ENCODE results near the gene SMARCA4.
"Not testable (repeated sequence)": the region's sequence is repeated elsewhere in the genome, so short reads cannot be mapped to it uniquely, and the experiment has no call there.

SMARCA4 gene

GRCh38 chr19:11090264-11090996, 129.6 kb downstream of the SMARCA4 start:
- Histone ChIP-seq H3K27ac (ENCODE audit: low read length) (peak overlapping the region; percentile 93), H3K4me3 (ENCODE audit: low read length) (peak overlapping the region; percentile 91), H3K36me3 (ENCODE audit: insufficient read depth, low read depth, low read length) (peaks cover 46% of the 10 kb centered on the region), H3K27me3 (ENCODE audit: insufficient read depth, low read length) (no peaks in the 10 kb centered on the region), H3K9me3 (ENCODE audit: insufficient read depth, low read depth, low read length) (no peaks in the 10 kb centered on the region), H3K9ac (ENCODE audit: low read depth, low read length) (peak overlapping the region; percentile 98), H3K4me1 (ENCODE audit: insufficient read depth, low read length) (peaks cover 13% of the 10 kb centered on the region)

GRCh38 chr19:11090997-11091702, 130.3 kb downstream of the SMARCA4 start:
- H3K4me1 ChIP-seq (ENCODE audit: insufficient read depth, low read length) = peaks cover 13% of the 10 kb centered on the region
- no peaks in the 10 kb centered on the region for H3K27me3 ChIP-seq (ENCODE audit: insufficient read depth, low read length)
- no peaks in the 10 kb centered on the region for H3K9me3 ChIP-seq (ENCODE audit: insufficient read depth, low read depth, low read length)
- peak overlapping the region; percentile 93 for H3K27ac ChIP-seq (ENCODE audit: low read length)
- peak overlapping the region; percentile 98 for H3K9ac ChIP-seq (ENCODE audit: low read depth, low read length)
- H3K36me3 ChIP-seq (ENCODE audit: insufficient read depth, low read depth, low read length) = peaks cover 53% of the 10 kb centered on the region
- H3K4me3 ChIP-seq (ENCODE audit: low read length) = peak overlapping the region; percentile 91

DNA sequence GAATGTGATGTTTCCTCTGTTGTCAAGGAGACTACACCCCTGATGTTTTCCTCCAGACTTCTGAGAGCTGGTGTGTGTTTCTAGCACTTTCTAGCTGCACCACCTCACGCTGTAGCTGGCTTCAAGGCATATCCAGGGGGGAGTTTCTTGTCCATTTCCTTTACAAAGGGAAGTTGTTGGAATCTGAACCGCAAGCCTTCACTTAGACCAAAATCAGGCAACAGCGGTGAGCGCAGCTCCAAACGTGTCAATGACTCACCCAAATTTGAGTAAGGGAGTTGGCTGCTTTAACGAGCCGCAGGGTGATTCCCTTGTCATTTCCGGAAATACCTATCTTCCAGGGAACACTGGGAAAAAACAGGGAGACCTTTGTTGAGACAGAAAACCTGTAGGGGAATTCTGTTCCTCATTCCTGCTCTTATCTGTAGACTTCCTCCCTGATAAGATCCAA, 130.9 kb downstream of the SMARCA4 start:
- H3K9ac ChIP-seq (ENCODE audit: low read depth, low read length) = peak overlapping the region; percentile 46; the same call in 1 of the 2 replicates
- peak overlapping the region; percentile 21 for H3K27ac ChIP-seq (ENCODE audit: low read length)
- no peaks in the 10 kb centered on the region for H3K27me3 ChIP-seq (ENCODE audit: insufficient read depth, low read length)
- peaks cover 13% of the 10 kb centered on the region for H3K4me1 ChIP-seq (ENCODE audit: insufficient read depth, low read length)
- no peaks in the 10 kb centered on the region for H3K9me3 ChIP-seq (ENCODE audit: insufficient read depth, low read depth, low read length)
- H3K4me3 ChIP-seq (ENCODE audit: low read length) = peak overlapping the region; percentile 91
- peaks cover 59% of the 10 kb centered on the region for H3K36me3 ChIP-seq (ENCODE audit: insufficient read depth, low read depth, low read length)

GRCh38 chr19:11092181-11092538, 131.3 kb downstream of the SMARCA4 start:
- Histone ChIP-seq H3K27ac (ENCODE audit: low read length) (no peak overlapping the region), H3K36me3 (ENCODE audit: insufficient read depth, low read depth, low read length) (peaks cover 61% of the 10 kb centered on the region), H3K4me3 (ENCODE audit: low read length) (peak overlapping the region; percentile 91), H3K4me1 (ENCODE audit: insufficient read depth, low read length) (peaks cover 13% of the 10 kb centered on the region), H3K27me3 (ENCODE audit: insufficient read depth, low read length) (no peaks in the 10 kb centered on the region), H3K9ac (ENCODE audit: low read depth, low read length) (no peak overlapping the region), H3K9me3 (ENCODE audit: insufficient read depth, low read depth, low read length) (no peaks in the 10 kb centered on the region)

DNA sequence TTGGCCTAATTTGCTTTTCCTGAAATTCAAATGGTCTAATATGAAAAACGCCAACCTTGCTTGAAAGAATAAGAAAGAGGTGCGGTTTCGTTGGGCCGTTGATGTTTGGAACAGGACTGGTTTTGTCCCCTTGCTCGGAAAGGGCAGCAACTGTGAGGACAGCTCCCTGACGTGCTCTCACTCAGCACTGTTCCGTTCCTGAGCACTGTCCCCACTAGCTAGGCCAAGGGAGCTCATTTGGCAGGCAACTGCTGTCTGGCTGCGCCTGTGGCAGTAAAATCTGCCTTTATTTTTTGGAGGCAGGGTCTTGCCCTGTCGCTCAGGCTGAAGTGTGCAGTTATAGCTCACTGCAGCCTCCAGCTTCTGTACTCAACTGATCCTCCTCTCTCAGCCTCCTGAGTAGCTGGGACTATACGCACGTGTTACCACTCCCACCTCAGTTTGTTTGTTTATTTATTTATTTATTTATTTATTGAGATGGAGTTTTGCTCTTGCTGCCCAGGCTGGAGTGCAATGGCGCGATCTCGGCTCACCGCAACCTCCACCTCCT, 132.9 kb downstream of the SMARCA4 start:
- H3K9me3 ChIP-seq (ENCODE audit: insufficient read depth, low read depth, low read length) = no peaks in the 10 kb centered on the region
- H3K4me3 ChIP-seq (ENCODE audit: low read length) = no peak overlapping the region
- H3K4me1 ChIP-seq (ENCODE audit: insufficient read depth, low read length) = peaks cover 8% of the 10 kb centered on the region
- H3K27me3 ChIP-seq (ENCODE audit: insufficient read depth, low read length) = no peaks in the 10 kb centered on the region
- H3K36me3 ChIP-seq (ENCODE audit: insufficient read depth, low read depth, low read length) = peaks cover 76% of the 10 kb centered on the region
- H3K9ac ChIP-seq (ENCODE audit: low read depth, low read length) = no peak overlapping the region
- no peak overlapping the region for H3K27ac ChIP-seq (ENCODE audit: low read length)

GRCh38 chr19:11094520-11094894, 133.7 kb downstream of the SMARCA4 start:
- H3K27ac ChIP-seq (ENCODE audit: low read length) = no peak overlapping the region
- peaks cover 83% of the 10 kb centered on the region for H3K36me3 ChIP-seq (ENCODE audit: insufficient read depth, low read depth, low read length)
- H3K4me1 ChIP-seq (ENCODE audit: insufficient read depth, low read length) = peaks cover 8% of the 10 kb centered on the region
- H3K9me3 ChIP-seq (ENCODE audit: insufficient read depth, low read depth, low read length) = no peaks in the 10 kb centered on the region
- H3K27me3 ChIP-seq (ENCODE audit: insufficient read depth, low read length) = no peaks in the 10 kb centered on the region
- no peak overlapping the region for H3K4me3 ChIP-seq (ENCODE audit: low read length)
- no peak overlapping the region for H3K9ac ChIP-seq (ENCODE audit: low read depth, low read length)

DNA sequence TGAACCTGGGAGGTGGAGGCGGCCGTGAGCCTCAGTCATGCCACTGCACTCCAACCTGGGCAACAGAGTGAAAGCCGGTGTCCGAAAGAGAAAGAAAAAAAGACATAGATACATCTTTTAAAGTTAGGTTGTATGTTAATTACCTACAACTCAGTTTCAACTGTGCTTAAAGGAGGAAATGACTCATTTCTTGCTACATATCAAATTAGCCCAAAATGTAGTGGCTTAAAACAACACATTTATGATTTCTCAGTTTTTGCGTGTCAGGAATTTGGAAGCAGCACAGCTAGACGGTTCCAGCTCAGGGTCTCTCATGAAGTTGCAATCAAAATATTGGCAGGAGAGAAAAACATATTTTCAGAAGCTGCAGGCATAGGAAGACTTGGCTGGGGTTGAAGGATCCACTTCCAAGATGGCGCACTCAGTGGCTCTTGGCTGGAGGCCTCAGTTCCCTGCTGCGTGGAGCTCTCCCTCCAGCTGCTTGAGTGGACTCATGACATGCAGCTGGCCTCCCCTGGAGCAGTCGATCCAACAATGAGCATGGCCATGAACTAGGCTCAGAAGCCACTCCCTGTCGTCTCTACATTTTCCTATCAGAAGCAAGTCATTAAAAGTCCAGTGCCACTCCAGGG, 135.5 kb downstream of the SMARCA4 start:
- Histone ChIP-seq H3K36me3 (ENCODE audit: insufficient read depth, low read depth, low read length) (peaks cover 94% of the 10 kb centered on the region), H3K27me3 (ENCODE audit: insufficient read depth, low read length) (no peaks in the 10 kb centered on the region), H3K9me3 (ENCODE audit: insufficient read depth, low read depth, low read length) (no peaks in the 10 kb centered on the region), H3K4me3 (ENCODE audit: low read length) (no peak overlapping the region), H3K4me1 (ENCODE audit: insufficient read depth, low read length) (peaks cover 8% of the 10 kb centered on the region), H3K9ac (ENCODE audit: low read depth, low read length) (no peak overlapping the region), H3K27ac (ENCODE audit: low read length) (no peak overlapping the region)

- H3K9ac ChIP-seq (ENCODE audit: low read depth, low read length); H3K27ac ChIP-seq (ENCODE audit: low read length); H3K27me3 ChIP-seq (ENCODE audit: insufficient read depth, low read length); H3K4me3 ChIP-seq (ENCODE audit: low read length); H3K9me3 ChIP-seq (ENCODE audit: insufficient read depth, low read depth, low read length); H3K4me1 ChIP-seq (ENCODE audit: insufficient read depth, low read length): not testable (repeated sequence)
- peaks cover 94% of the 10 kb centered on the region for H3K36me3 ChIP-seq (ENCODE audit: insufficient read depth, low read depth, low read length)
Measured at GRCh38 chr19:11097367-11097766, 136.5 kb downstream of the SMARCA4 start.

GRCh38 chr19:11098327-11098726, 137.5 kb downstream of the SMARCA4 start:
- Histone ChIP-seq H3K9ac (ENCODE audit: low read depth, low read length) (no peak overlapping the region), H3K36me3 (ENCODE audit: insufficient read depth, low read depth, low read length) (peaks cover 94% of the 10 kb centered on the region), H3K27me3 (ENCODE audit: insufficient read depth, low read length) (no peaks in the 10 kb centered on the region), H3K27ac (ENCODE audit: low read length) (no peak overlapping the region), H3K4me1 (ENCODE audit: insufficient read depth, low read length) (no peaks in the 10 kb centered on the region), H3K4me3 (ENCODE audit: low read length) (no peak overlapping the region), H3K9me3 (ENCODE audit: insufficient read depth, low read depth, low read length) (no peaks in the 10 kb centered on the region)

GRCh38 chr19:11098861-11099260, 138.0 kb downstream of the SMARCA4 start:
- Histone ChIP-seq H3K4me1 (ENCODE audit: insufficient read depth, low read length) (no peaks in the 10 kb centered on the region), H3K9me3 (ENCODE audit: insufficient read depth, low read depth, low read length) (no peaks in the 10 kb centered on the region), H3K4me3 (ENCODE audit: low read length) (no peak overlapping the region), H3K9ac (ENCODE audit: low read depth, low read length) (no peak overlapping the region), H3K27ac (ENCODE audit: low read length) (no peak overlapping the region), H3K36me3 (ENCODE audit: insufficient read depth, low read depth, low read length) (peaks cover 94% of the 10 kb centered on the region), H3K27me3 (ENCODE audit: insufficient read depth, low read length) (no peaks in the 10 kb centered on the region)

DNA sequence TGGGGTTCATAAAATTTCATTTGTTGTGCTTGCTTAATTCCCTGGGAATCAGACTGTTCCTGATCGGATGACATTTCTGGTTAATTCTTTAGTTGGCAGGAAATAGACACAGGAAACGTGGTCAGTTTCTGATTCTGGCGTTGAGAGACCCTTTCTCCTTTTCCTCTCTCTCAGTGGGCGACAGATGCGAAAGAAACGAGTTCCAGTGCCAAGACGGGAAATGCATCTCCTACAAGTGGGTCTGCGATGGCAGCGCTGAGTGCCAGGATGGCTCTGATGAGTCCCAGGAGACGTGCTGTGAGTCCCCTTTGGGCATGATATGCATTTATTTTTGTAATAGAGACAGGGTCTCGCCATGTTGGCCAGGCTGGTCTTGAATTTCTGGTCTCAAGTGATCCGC, 139.2 kb downstream of the SMARCA4 start:
- Histone ChIP-seq H3K27me3 (ENCODE audit: insufficient read depth, low read length) (no peaks in the 10 kb centered on the region), H3K9ac (ENCODE audit: low read depth, low read length) (no peak overlapping the region), H3K27ac (ENCODE audit: low read length) (no peak overlapping the region), H3K36me3 (ENCODE audit: insufficient read depth, low read depth, low read length) (peaks cover 95% of the 10 kb centered on the region), H3K4me3 (ENCODE audit: low read length) (no peak overlapping the region), H3K4me1 (ENCODE audit: insufficient read depth, low read length) (no peaks in the 10 kb centered on the region), H3K9me3 (ENCODE audit: insufficient read depth, low read depth, low read length) (no peaks in the 10 kb centered on the region)

Measured in iPS-20b (cell line).